ENCODE results near the gene RGL1.
"Not testable (repeated sequence)": the region's sequence is repeated elsewhere in the genome, so short reads cannot be mapped to it uniquely, and the experiment has no call there.

The RGL1 gene

GRCh38 chr1:183778045-183778444, 26.9 kb upstream of the RGL1 start:
- peaks cover 4% of the 10 kb centered on the region for H3K27me3 Mint-ChIP-seq
- no peaks in the 10 kb centered on the region for H3K4me1 Mint-ChIP-seq
- DNase-seq (ENCODE audit: low spot score in 2 of 2) (no peak), ATAC-seq (ENCODE audit: low read depth) (no peak)
- peaks cover 3% of the 10 kb centered on the region for H3K36me3 Mint-ChIP-seq
- H3K9me3 Mint-ChIP-seq = peaks cover 4% of the 10 kb centered on the region
- no peak overlapping the region for H3K27ac Mint-ChIP-seq
- H3K4me3 Mint-ChIP-seq = no peak overlapping the region

GRCh38 chr1:183778568-183779433, 26.1 kb upstream of the RGL1 start:
- DNase-seq (ENCODE audit: low spot score in 2 of 2) = no peak
- H3K9me3 Mint-ChIP-seq = peaks cover 2% of the 10 kb centered on the region
- no peak for ATAC-seq (ENCODE audit: low read depth)
- no peak overlapping the region for H3K4me3 Mint-ChIP-seq
- no peaks in the 10 kb centered on the region for H3K4me1 Mint-ChIP-seq
- H3K36me3 Mint-ChIP-seq = peaks cover 2% of the 10 kb centered on the region
- peaks cover 4% of the 10 kb centered on the region for H3K27me3 Mint-ChIP-seq
- H3K27ac Mint-ChIP-seq = no peak overlapping the region

GRCh38 chr1:183780159-183780558, 24.8 kb upstream of the RGL1 start:
- H3K27ac Mint-ChIP-seq = no peak overlapping the region
- no peak for DNase-seq (ENCODE audit: low spot score in 2 of 2)

GRCh38 chr1:183780757-183781156, 24.2 kb upstream of the RGL1 start:
- H3K36me3 Mint-ChIP-seq = no peaks in the 10 kb centered on the region
- H3K4me1 Mint-ChIP-seq = no peaks in the 10 kb centered on the region
- no peak for ATAC-seq (ENCODE audit: low read depth)
- no peak overlapping the region for H3K4me3 Mint-ChIP-seq
- peaks cover 2% of the 10 kb centered on the region for H3K27me3 Mint-ChIP-seq
- no peaks in the 10 kb centered on the region for H3K9me3 Mint-ChIP-seq
- DNase-seq (ENCODE audit: low spot score in 2 of 2) = no peak
- H3K27ac Mint-ChIP-seq = no peak overlapping the region

More at GRCh38 chr1:183780159-183780558, 24.8 kb upstream of the RGL1 start:
- no peaks in the 10 kb centered on the region for H3K9me3 Mint-ChIP-seq
- no peak for ATAC-seq (ENCODE audit: low read depth)
- no peaks in the 10 kb centered on the region for H3K4me1 Mint-ChIP-seq
- no peak overlapping the region for H3K4me3 Mint-ChIP-seq
- no peaks in the 10 kb centered on the region for H3K36me3 Mint-ChIP-seq
- peaks cover 2% of the 10 kb centered on the region for H3K27me3 Mint-ChIP-seq

GRCh38 chr1:183783342-183783741, 21.6 kb upstream of the RGL1 start:
- Mint-ChIP-seq H3K4me3 (no peak overlapping the region), H3K27ac (no peak overlapping the region), H3K36me3 (no peaks in the 10 kb centered on the region), H3K9me3 (no peaks in the 10 kb centered on the region), H3K4me1 (peaks cover 2% of the 10 kb centered on the region), H3K27me3 (peaks cover 2% of the 10 kb centered on the region)
- no peak for ATAC-seq (ENCODE audit: low read depth)
- no peak for DNase-seq (ENCODE audit: low spot score in 2 of 2)

GRCh38 chr1:183783767-183784637, 20.9 kb upstream of the RGL1 start:
- Mint-ChIP-seq H3K27me3 (peaks cover 2% of the 10 kb centered on the region), H3K4me1 (peaks cover 2% of the 10 kb centered on the region), H3K4me3 (no peak overlapping the region), H3K27ac (no peak overlapping the region), H3K9me3 (no peaks in the 10 kb centered on the region), H3K36me3 (no peaks in the 10 kb centered on the region)
- DNase-seq (ENCODE audit: low spot score in 2 of 2) = no peak
- ATAC-seq (ENCODE audit: low read depth) = no peak

- not testable (repeated sequence) for H3K4me1 Mint-ChIP-seq; ATAC-seq (ENCODE audit: low read depth)
Observed at GRCh38 chr1:183785921-183786320, 19.0 kb upstream of the RGL1 start.

GRCh38 chr1:183787704-183788103, 17.2 kb upstream of the RGL1 start:
- ATAC-seq (ENCODE audit: low read depth) (peak; percentile 22), DNase-seq (ENCODE audit: low spot score in 2 of 2) (no peak)
- Mint-ChIP-seq H3K36me3 (no peaks in the 10 kb centered on the region), H3K9me3 (no peaks in the 10 kb centered on the region), H3K27me3 (peaks cover 4% of the 10 kb centered on the region), H3K4me3 (no peak overlapping the region), H3K4me1 (peaks cover 2% of the 10 kb centered on the region), H3K27ac (no peak overlapping the region)

More at GRCh38 chr1:183785921-183786320, 19.0 kb upstream of the RGL1 start:
- not testable (repeated sequence) for H3K36me3 Mint-ChIP-seq; H3K27ac Mint-ChIP-seq; H3K4me3 Mint-ChIP-seq; DNase-seq (ENCODE audit: low spot score in 2 of 2); H3K27me3 Mint-ChIP-seq; H3K9me3 Mint-ChIP-seq

- ATAC-seq (ENCODE audit: low read depth) = no peak
- H3K9me3 Mint-ChIP-seq = no peaks in the 10 kb centered on the region
- DNase-seq (ENCODE audit: low spot score in 2 of 2) = no peak
- peaks cover 3% of the 10 kb centered on the region for H3K27me3 Mint-ChIP-seq
- no peak overlapping the region for H3K27ac Mint-ChIP-seq
- no peak overlapping the region for H3K4me3 Mint-ChIP-seq
- no peaks in the 10 kb centered on the region for H3K36me3 Mint-ChIP-seq
- peaks cover 2% of the 10 kb centered on the region for H3K4me1 Mint-ChIP-seq
Observed at GRCh38 chr1:183791319-183791718, 13.6 kb upstream of the RGL1 start.

- Mint-ChIP-seq H3K27me3 (peaks cover 3% of the 10 kb centered on the region), H3K4me3 (no peak overlapping the region), H3K4me1 (peaks cover 2% of the 10 kb centered on the region), H3K9me3 (no peaks in the 10 kb centered on the region), H3K36me3 (no peaks in the 10 kb centered on the region), H3K27ac (no peak overlapping the region)
- DNase-seq (ENCODE audit: low spot score in 2 of 2) (no peak), ATAC-seq (ENCODE audit: low read depth) (no peak)
Observed at GRCh38 chr1:183792300-183792699, 12.6 kb upstream of the RGL1 start.

GRCh38 chr1:183794088-183794487, 10.8 kb upstream of the RGL1 start:
- no peaks in the 10 kb centered on the region for H3K4me1 Mint-ChIP-seq
- no peak overlapping the region for H3K27ac Mint-ChIP-seq
- H3K27me3 Mint-ChIP-seq = peaks cover 3% of the 10 kb centered on the region
- ATAC-seq (ENCODE audit: low read depth) (no peak), DNase-seq (ENCODE audit: low spot score in 2 of 2) (no peak)
- H3K36me3 Mint-ChIP-seq = no peaks in the 10 kb centered on the region
- no peaks in the 10 kb centered on the region for H3K9me3 Mint-ChIP-seq
- no peak overlapping the region for H3K4me3 Mint-ChIP-seq

- peaks cover 12% of the 10 kb centered on the region for H3K9me3 Mint-ChIP-seq
- no peak overlapping the region for H3K4me3 Mint-ChIP-seq
- H3K36me3 Mint-ChIP-seq = peaks cover 8% of the 10 kb centered on the region
- H3K4me1 Mint-ChIP-seq = peaks cover 3% of the 10 kb centered on the region
- ATAC-seq (ENCODE audit: low read depth) (no peak), DNase-seq (ENCODE audit: low spot score in 2 of 2) (no peak)
- no peak overlapping the region for H3K27ac Mint-ChIP-seq
- H3K27me3 Mint-ChIP-seq = peaks cover 11% of the 10 kb centered on the region
Observed at GRCh38 chr1:183800449-183800848, 4.5 kb upstream of the RGL1 start.

- no peak for ATAC-seq (ENCODE audit: low read depth)
- H3K27ac Mint-ChIP-seq = no peak overlapping the region
- peaks cover 8% of the 10 kb centered on the region for H3K36me3 Mint-ChIP-seq
- H3K9me3 Mint-ChIP-seq = peaks cover 12% of the 10 kb centered on the region
- DNase-seq (ENCODE audit: low spot score in 2 of 2) = no peak
- H3K4me1 Mint-ChIP-seq = peaks cover 4% of the 10 kb centered on the region
- H3K27me3 Mint-ChIP-seq = peaks cover 11% of the 10 kb centered on the region
- no peak overlapping the region for H3K4me3 Mint-ChIP-seq
Observed at GRCh38 chr1:183801649-183802048, 3.3 kb upstream of the RGL1 start.

GRCh38 chr1:183804387-183804786, 533 bp upstream of the RGL1 start:
- DNase-seq (ENCODE audit: low spot score in 2 of 2) = no peak
- Mint-ChIP-seq H3K4me3 (no peak overlapping the region), H3K9me3 (peaks cover 12% of the 10 kb centered on the region), H3K36me3 (peaks cover 8% of the 10 kb centered on the region), H3K27me3 (peaks cover 16% of the 10 kb centered on the region), H3K27ac (no peak overlapping the region), H3K4me1 (peaks cover 4% of the 10 kb centered on the region)
- ATAC-seq (ENCODE audit: low read depth) = no peak
